Left ventricle myocardium inferior (tissue), 1 donor: ENCODE data around the gene HDAC5. TPM values are rescaled to one million over a fixed set of nuclear protein-coding genes. Genes with fewer than 3 reads are reported as not detected.

ENCODE experiments used
- DNase-seq: peaks from one replicate; pipeline ENCODE4 v3.0.0-alpha.2; 2020
- H3K27ac ChIP-seq: fragments of 200-600 bp; replicated peaks from 2 replicates; pipeline ENCODE4 v1.8.0; 2021
- H3K27me3 ChIP-seq: fragments of 200-600 bp; 2 replicates; pipeline ENCODE4 v1.8.0; 2021; ENCODE audit warnings: low read depth
- H3K36me3 ChIP-seq: fragments of 200-600 bp; 2 replicates; pipeline ENCODE4 v1.8.0; 2021
- H3K4me1 ChIP-seq: fragments of 200-600 bp; 2 replicates; pipeline ENCODE4 v1.8.0; 2021
- H3K4me3 ChIP-seq: fragments of 200-600 bp; 2 replicates; pipeline ENCODE4 v1.8.0; 2021; ENCODE audit warnings: mild to moderate bottlenecking, moderate library complexity
- H3K9me3 ChIP-seq: fragments of 200-600 bp; replicated peaks from 2 replicates; pipeline ENCODE4 v1.8.0; 2021
- intact Hi-C: fragments of 100-400 bp; cut with micrococcal nuclease; formaldehyde crosslinking; loops from one replicate; pipeline ENCODE4 v1.11.0; 2022
- total RNA-seq: library from RNA; stranded (reverse); fragmentation: NEBNext Ultra II Directional; extraction: Animal tissue kit (Norgen Biotek cat#: 25700); gene quantifications from one replicate; pipeline ENCODE4 v1.2.1, GENCODE V29; 2021
- TF ChIP-seq, protein P1 (sequence below): fragments of 200-600 bp; IDR thresholded peaks from 2 replicates; pipeline ENCODE4 v1.8.0; 2021; ENCODE audit warnings: antibody characterized with exemption, mild to moderate bottlenecking, borderline replicate concordance
- donor health status: DM: no; HTN: yes; CAD: no; lungs with severe emphysema.

The HDAC5 gene
- total RNA-seq, 1 donor from 2014 or later = 62.6 TPM

DNA sequence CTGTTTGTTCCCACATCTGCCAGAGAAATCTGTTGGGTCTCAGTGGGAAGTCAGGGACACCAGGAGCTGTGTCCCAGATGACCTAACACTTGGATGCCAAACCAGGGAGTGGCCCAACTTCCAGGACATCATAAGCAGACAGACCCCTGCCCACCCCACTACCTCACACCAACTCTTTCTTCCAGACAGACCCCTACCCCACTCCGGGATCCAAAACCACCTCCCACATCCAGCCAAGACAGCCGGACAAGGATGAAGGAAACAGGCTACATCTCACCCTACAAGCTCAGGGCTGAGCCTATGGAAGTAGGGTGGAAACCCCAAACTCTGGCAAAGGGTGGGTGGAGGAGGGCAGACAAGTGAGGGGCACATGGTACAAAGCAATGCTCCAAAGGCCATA lies 3.6 kb downstream of the HDAC5 start:
- Histone ChIP-seq H3K4me3 (no peak overlapping the region), H3K36me3 (peaks cover 18% of the 10 kb centered on the region), H3K4me1 (peaks cover 95% of the 10 kb centered on the region), H3K27me3 (no peaks in the 10 kb centered on the region), H3K27ac (no peak overlapping the region), H3K9me3 (no peaks in the 10 kb centered on the region)
- intact Hi-C loops = no loop called here
- TF ChIP-seq, protein P1, sequence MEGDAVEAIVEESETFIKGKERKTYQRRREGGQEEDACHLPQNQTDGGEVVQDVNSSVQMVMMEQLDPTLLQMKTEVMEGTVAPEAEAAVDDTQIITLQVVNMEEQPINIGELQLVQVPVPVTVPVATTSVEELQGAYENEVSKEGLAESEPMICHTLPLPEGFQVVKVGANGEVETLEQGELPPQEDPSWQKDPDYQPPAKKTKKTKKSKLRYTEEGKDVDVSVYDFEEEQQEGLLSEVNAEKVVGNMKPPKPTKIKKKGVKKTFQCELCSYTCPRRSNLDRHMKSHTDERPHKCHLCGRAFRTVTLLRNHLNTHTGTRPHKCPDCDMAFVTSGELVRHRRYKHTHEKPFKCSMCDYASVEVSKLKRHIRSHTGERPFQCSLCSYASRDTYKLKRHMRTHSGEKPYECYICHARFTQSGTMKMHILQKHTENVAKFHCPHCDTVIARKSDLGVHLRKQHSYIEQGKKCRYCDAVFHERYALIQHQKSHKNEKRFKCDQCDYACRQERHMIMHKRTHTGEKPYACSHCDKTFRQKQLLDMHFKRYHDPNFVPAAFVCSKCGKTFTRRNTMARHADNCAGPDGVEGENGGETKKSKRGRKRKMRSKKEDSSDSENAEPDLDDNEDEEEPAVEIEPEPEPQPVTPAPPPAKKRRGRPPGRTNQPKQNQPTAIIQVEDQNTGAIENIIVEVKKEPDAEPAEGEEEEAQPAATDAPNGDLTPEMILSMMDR = no peak
- DNase-seq = no peak

- intact Hi-C loops = no loop called here
- H3K36me3 ChIP-seq = peaks cover 22% of the 10 kb centered on the region
- H3K9me3 ChIP-seq = no peaks in the 10 kb centered on the region
- H3K4me3 ChIP-seq = no peak overlapping the region
- no peaks in the 10 kb centered on the region for H3K27me3 ChIP-seq
- H3K27ac ChIP-seq = peak overlapping the region; percentile 38
- DNase-seq = no peak
- peaks cover 96% of the 10 kb centered on the region for H3K4me1 ChIP-seq
- TF ChIP-seq, protein P1 = no peak
Measured at GRCh38 chr17:44119062-44119461, 4.4 kb downstream of the HDAC5 start.

- no peak for DNase-seq
- Histone ChIP-seq H3K4me1 (peaks cover 97% of the 10 kb centered on the region), H3K27me3 (no peaks in the 10 kb centered on the region), H3K36me3 (peaks cover 27% of the 10 kb centered on the region), H3K27ac (peak overlapping the region; percentile 38), H3K4me3 (no peak overlapping the region), H3K9me3 (no peaks in the 10 kb centered on the region)
- intact Hi-C loops = no loop called here
- TF ChIP-seq, protein P1 = no peak
Measured at GRCh38 chr17:44118427-44119050, 4.9 kb downstream of the HDAC5 start.

- Histone ChIP-seq H3K36me3 (peaks cover 27% of the 10 kb centered on the region), H3K27ac (no peak overlapping the region), H3K4me3 (no peak overlapping the region), H3K4me1 (peaks cover 99% of the 10 kb centered on the region), H3K9me3 (no peaks in the 10 kb centered on the region), H3K27me3 (no peaks in the 10 kb centered on the region)
- no peak for DNase-seq
- TF ChIP-seq, protein P1 = no peak
- intact Hi-C loops = no loop called here
Measured at GRCh38 chr17:44117351-44117750, 6.1 kb downstream of the HDAC5 start.

DNA sequence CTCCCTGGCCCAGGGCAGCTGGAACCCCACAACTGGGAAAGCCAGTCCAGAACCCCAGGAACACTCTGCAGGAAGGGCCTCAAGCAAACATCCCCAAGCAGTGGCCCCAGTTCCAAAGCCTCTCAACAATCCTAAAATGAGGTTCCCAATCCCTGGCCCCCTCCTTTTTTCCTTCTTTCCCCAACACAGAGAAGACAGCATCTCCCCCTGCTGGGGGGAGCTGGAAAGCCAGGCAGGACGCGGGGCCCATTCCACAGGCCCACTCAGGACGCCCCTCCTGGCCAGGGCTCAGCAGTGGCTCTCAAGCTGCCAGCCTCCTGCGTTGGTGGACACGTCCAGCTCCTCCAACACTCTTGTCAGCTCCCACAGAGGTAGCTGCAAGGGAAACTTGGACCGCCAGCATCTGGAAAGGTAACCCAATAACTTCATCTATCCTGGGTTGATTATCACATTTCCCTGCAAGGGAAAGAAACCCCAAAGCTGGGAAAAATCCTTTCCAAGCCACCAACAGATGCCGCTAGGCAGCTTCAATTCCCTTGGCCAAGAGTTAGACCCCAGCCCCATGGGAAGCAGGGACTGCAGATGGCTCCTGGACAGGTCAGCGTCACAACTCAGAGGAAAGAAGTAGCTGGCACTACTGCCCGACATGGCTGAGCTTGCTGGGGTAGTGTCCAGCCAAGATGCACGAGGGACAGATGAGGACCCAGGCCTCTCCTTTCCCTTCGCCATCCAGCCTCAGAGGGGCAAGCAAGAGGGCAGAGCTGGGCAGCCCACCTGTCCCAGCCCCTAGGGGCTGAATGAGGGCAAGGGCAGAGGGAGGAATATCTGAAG lies 7.6 kb downstream of the HDAC5 start:
- H3K4me3 ChIP-seq = no peak overlapping the region
- H3K4me1 ChIP-seq = peaks cover 99% of the 10 kb centered on the region
- TF ChIP-seq, protein P1 = peak; percentile 83
- H3K27me3 ChIP-seq = no peaks in the 10 kb centered on the region
- DNase-seq = no peak
- H3K36me3 ChIP-seq = peaks cover 27% of the 10 kb centered on the region
- intact Hi-C loops = no loop called here
- no peaks in the 10 kb centered on the region for H3K9me3 ChIP-seq
- peak overlapping the region; percentile 35 for H3K27ac ChIP-seq
